SK-N-SH treated with all-trans-retinoic acid at 6 μM for 48 hours (cell line): ENCODE measurements around the gene OTUD3.

Experiments used
- ATAC-seq: fragments of 200-7000 bp; cut with Tn5 transposase; 3 replicates; pipeline ENCODE4 v1.9.1; 2020; ENCODE audit warnings: mild to moderate bottlenecking, moderate library complexity
- ARNTL ChIP-seq: fragments of 450-650 bp; formaldehyde crosslinking; IDR thresholded peaks from 2 replicates; pipeline ENCODE4 v1.5.0; 2020; ENCODE audit warnings: low read depth, mild to moderate bottlenecking, moderate library complexity, borderline replicate concordance
- BACH2 ChIP-seq: fragments of 250-450 bp; sonication (Bioruptor Pico); IDR thresholded peaks from 2 replicates; pipeline ENCODE4 v1.9.0; 2021; ENCODE audit warnings: mild to moderate bottlenecking, borderline replicate concordance
- CSDC2 ChIP-seq: fragments of 250-450 bp; sonication (Bioruptor Pico); IDR thresholded peaks from 2 replicates; pipeline ENCODE4 v1.5.0; 2020; ENCODE audit warnings: mild to moderate bottlenecking, moderate library complexity
- ESRRG ChIP-seq: fragments of 250-450 bp; sonication (Bioruptor Pico); IDR thresholded peaks from 2 replicates; pipeline ENCODE4 v1.6.1; 2021; ENCODE audit warnings: mild to moderate bottlenecking
- GLIS3 ChIP-seq: fragments of 250-450 bp; sonication (Bioruptor Pico); IDR thresholded peaks from 2 replicates; pipeline ENCODE4 v1.5.0; 2020; ENCODE audit warnings: mild to moderate bottlenecking, moderate library complexity
- ISL1 ChIP-seq: fragments of 250-450 bp; sonication (Bioruptor Pico); IDR thresholded peaks from 2 replicates; pipeline ENCODE4 v2.1.2; 2022; ENCODE audit warnings: mild to moderate bottlenecking, moderate library complexity
- OSR1 ChIP-seq: fragments of 250-450 bp; sonication (Bioruptor Pico); IDR thresholded peaks from 2 replicates; pipeline ENCODE4 v1.8.0; 2022; ENCODE audit warnings: moderate library complexity, mild to moderate bottlenecking, inconsistent platforms
- PPARA ChIP-seq: fragments of 250-450 bp; sonication (Bioruptor Pico); IDR thresholded peaks from 2 replicates; pipeline ENCODE4 v1.5.0; 2020; ENCODE audit warnings: mild to moderate bottlenecking, borderline replicate concordance
- SNAI2 ChIP-seq: fragments of 250-450 bp; sonication (Bioruptor Pico); IDR thresholded peaks from 2 replicates; pipeline ENCODE4 v1.5.0; 2020; ENCODE audit warnings: mild to moderate bottlenecking, moderate library complexity
- TOX ChIP-seq: fragments of 250-450 bp; sonication (Bioruptor Pico); IDR thresholded peaks from 2 replicates; pipeline ENCODE4 v1.8.0; 2021; ENCODE audit warnings: mild to moderate bottlenecking, moderate library complexity, borderline replicate concordance
- ZC3H10 ChIP-seq: fragments of 250-450 bp; sonication (Bioruptor Pico); IDR thresholded peaks from 2 replicates; pipeline ENCODE4 v1.5.1; 2021; ENCODE audit warnings: mild to moderate bottlenecking, moderate library complexity
- ZFP3 ChIP-seq: fragments of 250-450 bp; sonication (Bioruptor Pico); IDR thresholded peaks from 2 replicates; pipeline ENCODE4 v1.5.0; 2020; ENCODE audit warnings: mild to moderate bottlenecking, moderate library complexity
- ZFP30 ChIP-seq: fragments of 450-650 bp; formaldehyde crosslinking; IDR thresholded peaks from 2 replicates; pipeline ENCODE4 v1.5.0; 2022; ENCODE audit warnings: mild to moderate bottlenecking, moderate library complexity
- ZNF70 ChIP-seq: fragments of 450-650 bp; formaldehyde crosslinking; IDR thresholded peaks from 2 replicates; pipeline ENCODE4 v1.5.0; 2020; ENCODE audit warnings: mild to moderate bottlenecking, moderate library complexity
- ZNF8 ChIP-seq: fragments of 450-650 bp; formaldehyde crosslinking; IDR thresholded peaks from 2 replicates; pipeline ENCODE4 v1.5.0; 2020; ENCODE audit warnings: mild to moderate bottlenecking, moderate library complexity
- TF ChIP-seq, protein P1 (sequence below): fragments of 250-450 bp; sonication (Bioruptor Pico); IDR thresholded peaks from 2 replicates; pipeline ENCODE4 v1.8.0; 2021; ENCODE audit warnings: low read depth, mild to moderate bottlenecking, moderate library complexity, borderline replicate concordance
- TF ChIP-seq, protein P2 (sequence below): fragments of 250-450 bp; sonication (Bioruptor Pico); IDR thresholded peaks from 2 replicates; pipeline ENCODE4 v1.5.0; 2020; ENCODE audit warnings: mild to moderate bottlenecking, moderate library complexity
- TF ChIP-seq, protein P3 (sequence below): fragments of 250-450 bp; sonication (Bioruptor Pico); IDR thresholded peaks from 2 replicates; pipeline ENCODE4 v1.5.1; 2020; ENCODE audit warnings: low read depth, mild to moderate bottlenecking, moderate library complexity
- TF ChIP-seq, protein P4 (sequence below): fragments of 250-450 bp; sonication (Bioruptor Pico); IDR thresholded peaks from 2 replicates; pipeline ENCODE4 v1.5.1; 2021; ENCODE audit warnings: mild to moderate bottlenecking, moderate library complexity
- TF ChIP-seq, protein P5 (sequence below): fragments of 250-450 bp; sonication (Bioruptor Pico); IDR thresholded peaks from 2 replicates; pipeline ENCODE4 v1.8.0; 2020; ENCODE audit warnings: mild to moderate bottlenecking, moderate library complexity, borderline replicate concordance

The OTUD3 gene

DNA sequence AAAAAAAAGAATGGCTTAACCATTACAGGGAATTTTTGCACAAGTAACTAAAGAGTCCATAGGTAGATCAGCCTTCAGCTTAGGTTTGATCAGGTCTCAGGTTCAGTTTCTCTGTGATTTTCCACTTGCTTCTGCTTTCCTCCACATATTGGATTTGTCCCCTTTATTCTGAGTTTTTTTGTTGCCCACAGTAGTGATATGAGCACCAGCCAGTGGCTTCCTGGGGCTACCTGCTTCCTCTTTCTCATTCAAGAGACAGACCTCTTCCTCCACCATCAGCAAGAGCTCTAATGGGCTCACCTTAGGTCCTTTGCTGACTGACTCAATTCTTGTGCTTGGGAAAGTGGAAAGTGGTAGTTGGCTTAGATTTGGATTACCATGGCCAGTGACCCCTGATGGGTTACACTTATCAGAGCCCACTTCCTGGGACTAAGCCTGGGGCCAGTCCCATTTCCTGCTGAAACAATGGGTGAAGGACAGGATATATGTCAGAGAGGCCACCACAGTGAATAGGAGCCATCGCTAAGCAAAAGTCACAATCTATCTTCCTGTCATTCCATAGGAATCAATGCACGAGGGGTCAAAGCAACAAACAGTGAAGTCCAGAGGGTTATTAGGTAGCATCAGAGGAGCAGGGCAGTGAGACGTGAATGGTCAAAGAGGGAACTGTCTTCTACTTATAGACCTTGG is 54.0 kb downstream of the OTUD3 start (continued):
- TF ChIP-seq, protein P1, sequence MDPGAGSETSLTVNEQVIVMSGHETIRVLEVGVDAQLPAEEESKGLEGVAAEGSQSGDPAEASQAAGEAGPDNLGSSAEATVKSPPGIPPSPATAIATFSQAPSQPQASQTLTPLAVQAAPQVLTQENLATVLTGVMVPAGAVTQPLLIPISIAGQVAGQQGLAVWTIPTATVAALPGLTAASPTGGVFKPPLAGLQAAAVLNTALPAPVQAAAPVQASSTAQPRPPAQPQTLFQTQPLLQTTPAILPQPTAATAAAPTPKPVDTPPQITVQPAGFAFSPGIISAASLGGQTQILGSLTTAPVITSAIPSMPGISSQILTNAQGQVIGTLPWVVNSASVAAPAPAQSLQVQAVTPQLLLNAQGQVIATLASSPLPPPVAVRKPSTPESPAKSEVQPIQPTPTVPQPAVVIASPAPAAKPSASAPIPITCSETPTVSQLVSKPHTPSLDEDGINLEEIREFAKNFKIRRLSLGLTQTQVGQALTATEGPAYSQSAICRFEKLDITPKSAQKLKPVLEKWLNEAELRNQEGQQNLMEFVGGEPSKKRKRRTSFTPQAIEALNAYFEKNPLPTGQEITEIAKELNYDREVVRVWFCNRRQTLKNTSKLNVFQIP (CRISPR knock-in tag) = no peak
- no peak for TF ChIP-seq ESRRG (CRISPR knock-in tag)

DNA sequence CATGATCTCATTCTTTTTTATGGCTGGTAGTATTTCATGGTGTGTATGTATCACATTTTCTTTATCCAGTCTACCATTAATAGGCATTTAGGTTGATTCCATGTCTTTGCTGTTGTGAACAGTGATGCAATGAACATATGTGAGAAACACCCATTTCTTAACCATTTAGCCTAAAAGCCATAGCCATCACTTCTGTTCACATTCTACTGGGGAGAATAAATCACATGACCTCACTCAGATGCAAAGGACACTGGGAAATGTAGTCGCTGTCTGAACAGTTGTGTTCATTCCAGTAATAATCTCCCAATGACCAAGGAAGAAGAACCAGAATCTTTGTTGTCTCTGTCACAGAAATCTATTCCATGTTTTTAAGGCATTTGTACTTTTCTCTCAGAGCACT is 56.3 kb downstream of the OTUD3 start:
- no peak for ATAC-seq
- TF ChIP-seq, protein P2, sequence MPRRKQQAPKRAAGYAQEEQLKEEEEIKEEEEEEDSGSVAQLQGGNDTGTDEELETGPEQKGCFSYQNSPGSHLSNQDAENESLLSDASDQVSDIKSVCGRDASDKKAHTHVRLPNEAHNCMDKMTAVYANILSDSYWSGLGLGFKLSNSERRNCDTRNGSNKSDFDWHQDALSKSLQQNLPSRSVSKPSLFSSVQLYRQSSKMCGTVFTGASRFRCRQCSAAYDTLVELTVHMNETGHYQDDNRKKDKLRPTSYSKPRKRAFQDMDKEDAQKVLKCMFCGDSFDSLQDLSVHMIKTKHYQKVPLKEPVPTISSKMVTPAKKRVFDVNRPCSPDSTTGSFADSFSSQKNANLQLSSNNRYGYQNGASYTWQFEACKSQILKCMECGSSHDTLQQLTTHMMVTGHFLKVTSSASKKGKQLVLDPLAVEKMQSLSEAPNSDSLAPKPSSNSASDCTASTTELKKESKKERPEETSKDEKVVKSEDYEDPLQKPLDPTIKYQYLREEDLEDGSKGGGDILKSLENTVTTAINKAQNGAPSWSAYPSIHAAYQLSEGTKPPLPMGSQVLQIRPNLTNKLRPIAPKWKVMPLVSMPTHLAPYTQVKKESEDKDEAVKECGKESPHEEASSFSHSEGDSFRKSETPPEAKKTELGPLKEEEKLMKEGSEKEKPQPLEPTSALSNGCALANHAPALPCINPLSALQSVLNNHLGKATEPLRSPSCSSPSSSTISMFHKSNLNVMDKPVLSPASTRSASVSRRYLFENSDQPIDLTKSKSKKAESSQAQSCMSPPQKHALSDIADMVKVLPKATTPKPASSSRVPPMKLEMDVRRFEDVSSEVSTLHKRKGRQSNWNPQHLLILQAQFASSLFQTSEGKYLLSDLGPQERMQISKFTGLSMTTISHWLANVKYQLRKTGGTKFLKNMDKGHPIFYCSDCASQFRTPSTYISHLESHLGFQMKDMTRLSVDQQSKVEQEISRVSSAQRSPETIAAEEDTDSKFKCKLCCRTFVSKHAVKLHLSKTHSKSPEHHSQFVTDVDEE (CRISPR knock-in tag) = no peak
- TF ChIP-seq GLIS3 (CRISPR knock-in tag) (no peak), OSR1 (no peak), PPARA (CRISPR knock-in tag) (no peak), SNAI2 (CRISPR knock-in tag) (no peak), TOX (CRISPR knock-in tag) (no peak), ZFP30 (CRISPR knock-in tag) (no peak), ZFP3 (CRISPR knock-in tag) (no peak), ZNF8 (CRISPR knock-in tag) (no peak), CSDC2 (CRISPR knock-in tag) (no peak), BACH2 (CRISPR knock-in tag) (no peak), ZNF70 (CRISPR knock-in tag) (no peak), ARNTL (CRISPR knock-in tag) (no peak), ZC3H10 (CRISPR knock-in tag) (no peak), ISL1 (CRISPR knock-in tag) (no peak)
- TF ChIP-seq, protein P3, sequence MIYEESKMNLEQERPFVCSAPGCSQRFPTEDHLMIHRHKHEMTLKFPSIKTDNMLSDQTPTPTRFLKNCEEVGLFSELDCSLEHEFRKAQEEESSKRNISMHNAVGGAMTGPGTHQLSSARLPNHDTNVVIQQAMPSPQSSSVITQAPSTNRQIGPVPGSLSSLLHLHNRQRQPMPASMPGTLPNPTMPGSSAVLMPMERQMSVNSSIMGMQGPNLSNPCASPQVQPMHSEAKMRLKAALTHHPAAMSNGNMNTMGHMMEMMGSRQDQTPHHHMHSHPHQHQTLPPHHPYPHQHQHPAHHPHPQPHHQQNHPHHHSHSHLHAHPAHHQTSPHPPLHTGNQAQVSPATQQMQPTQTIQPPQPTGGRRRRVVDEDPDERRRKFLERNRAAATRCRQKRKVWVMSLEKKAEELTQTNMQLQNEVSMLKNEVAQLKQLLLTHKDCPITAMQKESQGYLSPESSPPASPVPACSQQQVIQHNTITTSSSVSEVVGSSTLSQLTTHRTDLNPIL (CRISPR knock-in tag) = no peak
- TF ChIP-seq, protein P4, sequence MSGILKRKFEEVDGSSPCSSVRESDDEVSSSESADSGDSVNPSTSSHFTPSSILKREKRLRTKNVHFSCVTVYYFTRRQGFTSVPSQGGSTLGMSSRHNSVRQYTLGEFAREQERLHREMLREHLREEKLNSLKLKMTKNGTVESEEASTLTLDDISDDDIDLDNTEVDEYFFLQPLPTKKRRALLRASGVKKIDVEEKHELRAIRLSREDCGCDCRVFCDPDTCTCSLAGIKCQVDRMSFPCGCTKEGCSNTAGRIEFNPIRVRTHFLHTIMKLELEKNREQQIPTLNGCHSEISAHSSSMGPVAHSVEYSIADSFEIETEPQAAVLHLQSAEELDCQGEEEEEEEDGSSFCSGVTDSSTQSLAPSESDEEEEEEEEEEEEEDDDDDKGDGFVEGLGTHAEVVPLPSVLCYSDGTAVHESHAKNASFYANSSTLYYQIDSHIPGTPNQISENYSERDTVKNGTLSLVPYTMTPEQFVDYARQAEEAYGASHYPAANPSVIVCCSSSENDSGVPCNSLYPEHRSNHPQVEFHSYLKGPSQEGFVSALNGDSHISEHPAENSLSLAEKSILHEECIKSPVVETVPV = no peak
- TF ChIP-seq, protein P1 (CRISPR knock-in tag) = no peak
- TF ChIP-seq, all 23 proteins: peak for 0

DNA sequence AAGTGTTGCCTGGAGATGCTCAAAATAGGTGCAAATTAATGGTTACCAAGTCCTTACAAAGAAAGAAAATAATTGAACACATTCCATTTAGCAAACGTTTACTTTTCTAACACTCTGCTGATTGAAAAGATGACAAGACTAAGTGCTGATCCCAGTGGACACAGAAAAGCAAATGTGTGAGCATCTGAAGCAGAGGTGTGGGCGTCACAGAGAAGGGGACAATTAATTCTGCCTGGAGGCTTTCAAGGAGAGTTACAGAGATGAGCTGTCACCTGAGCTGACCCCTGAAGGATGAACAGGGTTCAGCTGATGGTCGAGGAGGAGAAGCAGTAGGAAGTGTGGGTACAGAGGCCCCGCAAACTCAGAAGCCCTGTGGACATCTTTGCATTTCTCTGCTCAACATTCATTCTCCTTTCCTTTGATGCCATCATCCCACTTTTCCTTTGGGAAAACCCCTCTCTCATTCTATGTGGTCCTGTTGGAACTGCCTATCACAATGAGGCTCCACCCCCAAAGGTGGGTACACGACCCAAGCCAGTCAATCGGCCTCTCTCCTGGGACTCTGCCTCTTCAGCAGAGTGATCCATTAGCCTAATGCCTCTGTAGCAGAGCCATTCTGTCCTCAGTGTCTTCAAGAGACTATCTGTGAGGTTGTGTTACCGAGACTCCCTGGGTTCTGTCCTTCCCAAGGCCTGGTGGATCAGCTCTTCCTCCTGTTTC is 58.5 kb downstream of the OTUD3 start:
- TF ChIP-seq, protein P5, sequence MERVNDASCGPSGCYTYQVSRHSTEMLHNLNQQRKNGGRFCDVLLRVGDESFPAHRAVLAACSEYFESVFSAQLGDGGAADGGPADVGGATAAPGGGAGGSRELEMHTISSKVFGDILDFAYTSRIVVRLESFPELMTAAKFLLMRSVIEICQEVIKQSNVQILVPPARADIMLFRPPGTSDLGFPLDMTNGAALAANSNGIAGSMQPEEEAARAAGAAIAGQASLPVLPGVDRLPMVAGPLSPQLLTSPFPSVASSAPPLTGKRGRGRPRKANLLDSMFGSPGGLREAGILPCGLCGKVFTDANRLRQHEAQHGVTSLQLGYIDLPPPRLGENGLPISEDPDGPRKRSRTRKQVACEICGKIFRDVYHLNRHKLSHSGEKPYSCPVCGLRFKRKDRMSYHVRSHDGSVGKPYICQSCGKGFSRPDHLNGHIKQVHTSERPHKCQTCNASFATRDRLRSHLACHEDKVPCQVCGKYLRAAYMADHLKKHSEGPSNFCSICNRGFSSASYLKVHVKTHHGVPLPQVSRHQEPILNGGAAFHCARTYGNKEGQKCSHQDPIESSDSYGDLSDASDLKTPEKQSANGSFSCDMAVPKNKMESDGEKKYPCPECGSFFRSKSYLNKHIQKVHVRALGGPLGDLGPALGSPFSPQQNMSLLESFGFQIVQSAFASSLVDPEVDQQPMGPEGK (CRISPR knock-in tag) = no peak
- TF ChIP-seq ZC3H10 (CRISPR knock-in tag) = no peak
- TF ChIP-seq, protein P3 (CRISPR knock-in tag) = no peak
- no peak for ATAC-seq
